ENCODE results near the gene OSTM1. TPM values are rescaled to one million over a fixed set of nuclear protein-coding genes. Genes with fewer than 3 reads are reported as not detected.

The OSTM1 gene
- total and polyA plus RNA-seq, 12 donors, result 17.3 to 57.9 (median 37.1) TPM

- Histone ChIP-seq H3K9me3 (no peaks in the 10 kb centered on the region), H3K36me3 (no peaks in the 10 kb centered on the region), H3K4me1 (peaks cover 10 to 34% (median 26%) of the 10 kb centered on the region in 9 donors), H3K27me3 (peaks cover 26 to 99% (median 96%) of the 10 kb centered on the region in 7 donors), H3K4me3 (no peak overlapping the region), H3K27ac (no peak overlapping the region)
- DNase-seq (no peak), ATAC-seq (no peak)
- TF ChIP-seq CTCF (IDR thresholded peaks at IDR 0.05), result no peak
- WGBS, 2 donors, result 39 to 43% methylated on average over 10 of the region's 10 CpGs
- intact Hi-C loops (cut with DNase I), result loop anchor here in 1 of 10 donors (5.0 kb wide), 1 partner anchor 46 kb away; the partner anchor contains the start of gene NR2E1
These were observed 47.1 kb upstream of the OSTM1 start for GRCh38 chr6:108121612-108122011.

- intact Hi-C loops (cut with DNase I), result loop anchor here in 1 of 10 donors (5.0 kb wide), 1 partner anchor 47 kb away; the partner anchor contains the start of gene NR2E1
- 76 to 86% methylated on average over 12 of the region's 12 CpGs for WGBS, 2 donors
These were observed 45.8 kb upstream of the OSTM1 start for GRCh38 chr6:108120311-108120710.

DNA sequence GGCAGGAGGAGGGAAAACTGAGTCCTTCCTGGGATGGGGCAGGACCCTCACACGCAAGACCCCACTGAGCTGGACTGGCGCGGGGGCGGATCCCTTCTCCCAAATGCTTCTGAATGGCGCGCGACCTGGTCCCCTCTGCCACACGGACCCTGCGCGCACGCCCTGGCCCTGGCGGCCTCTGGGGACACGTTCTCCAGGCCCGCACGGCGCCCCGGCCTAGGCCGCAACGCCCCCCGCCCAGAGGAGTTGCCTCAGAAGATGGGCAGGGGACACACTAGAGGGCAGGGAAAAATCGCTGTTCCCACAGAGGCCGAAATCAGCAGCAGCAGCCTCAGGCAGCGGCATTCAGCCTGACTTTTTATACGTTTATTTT is 45.2 kb upstream of the OSTM1 start:
- no peak for TF ChIP-seq CTCF (IDR thresholded peaks at IDR 0.05)
- DNase-seq (no peak), ATAC-seq (no peak)
- Histone ChIP-seq H3K9me3 (no peaks in the 10 kb centered on the region), H3K36me3 (no peaks in the 10 kb centered on the region), H3K4me1 (peaks cover 14 to 45% (median 38%) of the 10 kb centered on the region in 9 donors), H3K4me3 (peak overlapping the region in 3 of 10 donors; percentile 68 to 95 (median 74)), H3K27me3 (peaks cover 28 to 99% (median 94%) of the 10 kb centered on the region in 7 donors), H3K27ac (no peak overlapping the region)
- WGBS, 2 donors, result 29 to 40% methylated on average over 24 of the region's 24 CpGs
- intact Hi-C loops (cut with DNase I), result loop anchor here in 6 of 10 donors (5.0 to 10.0 kb wide), 3 partner anchors 48 to 405 kb away; partner anchors contain the start of gene NR2E1 (in 1 of the 6)

More at GRCh38 chr6:108120311-108120710, 45.8 kb upstream of the OSTM1 start:
- H3K4me3 ChIP-seq, result no peak overlapping the region
- peaks cover 11 to 39% (median 33%) of the 10 kb centered on the region in 9 donors for H3K4me1 ChIP-seq
- TF ChIP-seq CTCF (IDR thresholded peaks at IDR 0.05), result no peak
- no peak overlapping the region for H3K27ac ChIP-seq
- H3K9me3 ChIP-seq, result no peaks in the 10 kb centered on the region
- H3K36me3 ChIP-seq, result no peaks in the 10 kb centered on the region
- ATAC-seq (no peak), DNase-seq (no peak)
- peaks cover 28 to 99% (median 94%) of the 10 kb centered on the region in 7 donors for H3K27me3 ChIP-seq

GRCh38 chr6:108118810-108119768 is 44.5 kb upstream of the OSTM1 start:
- H3K4me3 ChIP-seq, result peak overlapping the region in 9 of 10 donors; percentile 21 to 95 (median 68)
- H3K4me1 ChIP-seq, result peaks cover 14 to 51% (median 45%) of the 10 kb centered on the region in 9 donors
- 3% methylated on average over 66 to 67 of the region's 67 CpGs for WGBS, 2 donors
- H3K9me3 ChIP-seq, result no peaks in the 10 kb centered on the region
- peaks cover 28 to 99% (median 93%) of the 10 kb centered on the region in 7 donors for H3K27me3 ChIP-seq
- TF ChIP-seq CTCF (IDR thresholded peaks at IDR 0.05), result no peak
- ATAC-seq (no peak), DNase-seq (no peak)
- no peak overlapping the region for H3K27ac ChIP-seq
- intact Hi-C loops (cut with DNase I), result loop anchor here in 5 of 10 donors (10.0 kb wide), 2 partner anchors 376 to 406 kb away; no protein-coding TSS in a partner anchor
- H3K36me3 ChIP-seq, result no peaks in the 10 kb centered on the region
